Activated B cell treated with CpG ODN at 0.5 μM for 24 hours (primary cell): ENCODE results near the gene IMMT. TPM values are rescaled to one million over a fixed set of nuclear protein-coding genes. Genes with fewer than 3 reads are reported as not detected.

Experiments used
- ATAC-seq: fragments of 200-7000 bp; cut with Tn5 transposase; one replicate; pipeline ENCODE4 v1.10.0; 2021; ENCODE audit warnings: low read depth, mild to moderate bottlenecking, moderate library complexity
- CTCF ChIA-PET: fragments of 350-600 bp; sonication (Branson Sonifier 250); formaldehyde crosslinking; loops from one replicate; lab custom pipeline; 2021; ENCODE audit warnings: antibody characterized with exemption; lab: Charles Lee
- POLR2A ChIA-PET: fragments of 350-600 bp; sonication (Branson Sonifier 250); formaldehyde crosslinking; loops from one replicate; lab custom pipeline; 2021; ENCODE audit warnings: antibody characterized with exemption; lab: Charles Lee
- DNase-seq: peaks from one replicate; pipeline ENCODE4 v3.0.0; 2022
- H3K27ac Mint-ChIP-seq: one replicate; pipeline ENCODE4 v1.8.0; 2020; ENCODE audit warnings: mixed read lengths
- H3K27me3 Mint-ChIP-seq: one replicate; pipeline ENCODE4 v1.8.0; 2021; ENCODE audit warnings: mixed read lengths
- H3K36me3 Mint-ChIP-seq: one replicate; pipeline ENCODE4 v1.8.0; 2021; ENCODE audit warnings: low read depth, mixed read lengths
- H3K4me1 Mint-ChIP-seq: one replicate; pipeline ENCODE4 v1.8.0; 2021; ENCODE audit warnings: mixed read lengths
- H3K4me3 Mint-ChIP-seq: one replicate; pipeline ENCODE4 v1.8.0; 2020; ENCODE audit warnings: mild to moderate bottlenecking, mixed read lengths
- H3K9me3 Mint-ChIP-seq: one replicate; pipeline ENCODE4 v1.8.0; 2020; ENCODE audit warnings: mixed read lengths
- CTCF ChIP-seq: fragments of 200-600 bp; IDR thresholded peaks from one replicate; pipeline ENCODE4 v1.8.0; 2022; ENCODE audit warnings: antibody characterized with exemption, mild to moderate bottlenecking
- intact Hi-C: fragments of 100-400 bp; cut with micrococcal nuclease; formaldehyde crosslinking; loops from one replicate; pipeline ENCODE4 v1.15.1; 2024
- total RNA-seq: library from RNA; stranded (reverse); gene quantifications from 2 replicates; pipeline ENCODE4 v1.2.3, GENCODE V29; 2022

IMMT gene
- total RNA-seq, 1 donor from 2014 or later: 93.0 TPM

GRCh38 chr2:86150502-86150901 lies 44.8 kb downstream of the IMMT start:
- POLR2A ChIA-PET: interaction anchor here (0.7 to 1.2 kb wide), 2 partner anchors 13 to 35 kb away, joined by 3 read pairs; no protein-coding TSS in a partner anchor

GRCh38 chr2:86147793-86148192 lies 47.5 kb downstream of the IMMT start:
- peak overlapping the region; percentile 51 for H3K27ac Mint-ChIP-seq
- intact Hi-C loops: no loop called here
- DNase-seq (no peak), ATAC-seq (no peak)
- ChIA-PET POLR2A (no interaction called here), CTCF (no interaction called here)
- H3K4me3 Mint-ChIP-seq: no peak overlapping the region
- no peaks in the 10 kb centered on the region for H3K27me3 Mint-ChIP-seq
- H3K4me1 Mint-ChIP-seq: peaks cover 3% of the 10 kb centered on the region
- no peak for TF ChIP-seq CTCF
- H3K9me3 Mint-ChIP-seq: no peaks in the 10 kb centered on the region
- peaks cover 86% of the 10 kb centered on the region for H3K36me3 Mint-ChIP-seq

More at GRCh38 chr2:86150502-86150901, 44.8 kb downstream of the IMMT start:
- intact Hi-C loops: no loop called here
- peaks cover 3% of the 10 kb centered on the region for H3K4me1 Mint-ChIP-seq
- H3K36me3 Mint-ChIP-seq: peaks cover 79% of the 10 kb centered on the region
- no peak for ATAC-seq
- H3K4me3 Mint-ChIP-seq: no peak overlapping the region
- H3K9me3 Mint-ChIP-seq: no peaks in the 10 kb centered on the region
- no peak for DNase-seq
- TF ChIP-seq CTCF: no peak
- no peak overlapping the region for H3K27ac Mint-ChIP-seq
- H3K27me3 Mint-ChIP-seq: no peaks in the 10 kb centered on the region
- CTCF ChIA-PET: no interaction called here

GRCh38 chr2:86143926-86144685 lies 51.2 kb downstream of the IMMT start:
- no peak overlapping the region for H3K27ac Mint-ChIP-seq
- H3K9me3 Mint-ChIP-seq: no peaks in the 10 kb centered on the region
- H3K4me3 Mint-ChIP-seq: no peak overlapping the region
- H3K27me3 Mint-ChIP-seq: no peaks in the 10 kb centered on the region
- H3K36me3 Mint-ChIP-seq: peaks cover 88% of the 10 kb centered on the region
- intact Hi-C loops: no loop called here
- POLR2A ChIA-PET: interaction anchor here (0.6 to 1.5 kb wide), 2 partner anchors 13 to 51 kb away, joined by 3 to 4 read pairs; partner anchors contain the start of gene IMMT
- TF ChIP-seq CTCF: no peak
- ATAC-seq (no peak), DNase-seq (no peak)
- CTCF ChIA-PET: no interaction called here
- H3K4me1 Mint-ChIP-seq: peaks cover 3% of the 10 kb centered on the region

- CTCF ChIA-PET: no interaction called here
- no peak overlapping the region for H3K27ac Mint-ChIP-seq
- no peak for TF ChIP-seq CTCF
- POLR2A ChIA-PET: no interaction called here
- H3K4me3 Mint-ChIP-seq: no peak overlapping the region
- peaks cover 3% of the 10 kb centered on the region for H3K4me1 Mint-ChIP-seq
- H3K9me3 Mint-ChIP-seq: no peaks in the 10 kb centered on the region
- DNase-seq (no peak), ATAC-seq (no peak)
- H3K36me3 Mint-ChIP-seq: peaks cover 88% of the 10 kb centered on the region
- intact Hi-C loops: no loop called here
- H3K27me3 Mint-ChIP-seq: no peaks in the 10 kb centered on the region
Measured at GRCh38 chr2:86143307-86143706, 52.0 kb downstream of the IMMT start.

GRCh38 chr2:86142436-86143257 lies 52.6 kb downstream of the IMMT start:
- Mint-ChIP-seq H3K36me3 (peaks cover 89% of the 10 kb centered on the region), H3K4me3 (no peak overlapping the region), H3K4me1 (no peaks in the 10 kb centered on the region), H3K27ac (no peak overlapping the region), H3K9me3 (no peaks in the 10 kb centered on the region), H3K27me3 (no peaks in the 10 kb centered on the region)
- no peak for DNase-seq
- intact Hi-C loops: no loop called here
- ATAC-seq: no peak
- ChIA-PET CTCF (no interaction called here), POLR2A (no interaction called here)
- TF ChIP-seq CTCF: no peak
